Mucosa of gallbladder (tissue), 1 donor: Measurements from ENCODE around the gene SLC39A11. TPM values are rescaled to one million over a fixed set of nuclear protein-coding genes. Genes with fewer than 3 reads are reported as not detected.
"Not testable (repeated sequence)": the region's sequence is repeated elsewhere in the genome, so short reads cannot be mapped to it uniquely, and the experiment has no call there.

ENCODE experiments used
- DNase-seq: peaks from one replicate; pipeline ENCODE4 v3.0.0-alpha.2; 2020; ENCODE audit warnings: low spot score
- total RNA-seq: library from RNA; stranded (reverse); gene quantifications from one replicate; pipeline ENCODE4 v1.2.1, GENCODE V29; 2021
- donor health status: DM: no; HTN: no; CAD: no.

The SLC39A11 gene
- total RNA-seq, 1 donor from 2014 or later: 62.8 TPM

DNA sequence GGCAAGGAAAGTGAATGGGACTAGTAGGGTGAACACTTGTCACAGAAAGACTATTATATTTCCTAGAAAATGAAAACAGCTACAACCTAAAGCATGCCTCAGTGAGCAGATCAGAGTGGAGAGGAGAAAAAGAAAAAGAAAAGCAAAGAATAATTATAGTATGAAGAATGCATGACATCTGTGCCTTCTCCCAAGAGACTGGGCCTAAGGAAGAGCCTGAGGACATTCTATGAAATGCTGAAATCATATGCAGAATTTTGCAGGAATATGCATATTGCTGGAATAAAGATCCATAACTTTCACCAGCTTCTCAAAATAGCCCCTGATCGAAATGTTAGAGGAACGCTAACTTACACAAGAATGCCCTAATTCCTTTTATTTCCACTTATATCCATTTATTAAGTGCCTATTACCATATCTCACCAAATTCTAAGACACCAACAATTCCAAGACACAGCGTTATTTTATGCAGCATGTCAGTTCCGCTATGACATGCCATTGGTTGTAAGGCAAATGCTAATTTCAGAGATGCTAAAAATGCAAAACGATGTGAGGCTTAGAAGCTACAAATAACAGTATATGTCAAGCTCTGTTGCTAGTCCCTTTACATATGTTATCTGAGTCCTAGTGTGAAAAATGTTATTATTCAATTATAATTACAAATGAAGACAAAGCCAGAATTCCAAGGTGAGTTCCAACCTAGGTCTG, 171.0 kb downstream of the SLC39A11 start:
- no peak for DNase-seq

- no peak for DNase-seq
Measured at GRCh38 chr17:72920513-72920912, 172.0 kb downstream of the SLC39A11 start.

- no peak for DNase-seq
Measured at GRCh38 chr17:72916991-72917390, 175.5 kb downstream of the SLC39A11 start.

- no peak for DNase-seq
Measured at GRCh38 chr17:72915625-72916081, 176.8 kb downstream of the SLC39A11 start.

DNA sequence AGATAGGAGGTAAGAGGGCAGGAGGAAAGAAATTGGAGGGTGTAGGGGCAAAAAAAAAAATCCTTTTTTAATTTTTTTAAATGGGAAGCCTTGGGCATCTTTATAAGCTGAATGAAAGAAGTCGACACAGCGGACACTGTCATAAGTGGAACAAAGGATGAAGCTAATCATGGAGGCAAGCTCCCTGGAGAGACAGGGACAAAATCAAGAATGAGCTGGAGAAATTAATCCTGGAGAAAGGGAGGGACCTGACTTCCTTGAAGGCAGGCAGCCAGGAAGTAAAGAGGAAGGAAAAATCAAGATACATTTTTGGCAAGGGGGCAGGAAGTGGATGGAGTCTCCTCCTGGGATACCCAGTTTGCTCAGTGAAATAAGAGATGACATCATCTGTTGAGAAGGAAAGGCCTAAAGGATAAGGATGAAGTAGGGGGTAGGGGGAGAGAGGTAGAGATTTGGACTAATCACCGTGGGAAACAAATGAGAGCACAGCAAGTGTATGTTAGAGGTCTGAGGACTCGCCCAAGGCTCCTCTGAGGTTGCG, 179.3 kb downstream of the SLC39A11 start:
- DNase-seq: no peak

GRCh38 chr17:72906306-72906705, 186.2 kb downstream of the SLC39A11 start:
- DNase-seq: no peak

GRCh38 chr17:72903522-72903921, 189.0 kb downstream of the SLC39A11 start:
- DNase-seq: no peak

GRCh38 chr17:72901657-72902056, 190.8 kb downstream of the SLC39A11 start:
- DNase-seq: no peak

- no peak for DNase-seq
Measured at GRCh38 chr17:72901083-72901482, 191.4 kb downstream of the SLC39A11 start.

- no peak for DNase-seq
Measured at GRCh38 chr17:72900654-72900971, 191.9 kb downstream of the SLC39A11 start.

- DNase-seq: no peak
Measured at GRCh38 chr17:72898725-72899124, 193.8 kb downstream of the SLC39A11 start.

- not testable (repeated sequence) for DNase-seq
Measured at GRCh38 chr17:72896288-72896687, 196.2 kb downstream of the SLC39A11 start.

DNA sequence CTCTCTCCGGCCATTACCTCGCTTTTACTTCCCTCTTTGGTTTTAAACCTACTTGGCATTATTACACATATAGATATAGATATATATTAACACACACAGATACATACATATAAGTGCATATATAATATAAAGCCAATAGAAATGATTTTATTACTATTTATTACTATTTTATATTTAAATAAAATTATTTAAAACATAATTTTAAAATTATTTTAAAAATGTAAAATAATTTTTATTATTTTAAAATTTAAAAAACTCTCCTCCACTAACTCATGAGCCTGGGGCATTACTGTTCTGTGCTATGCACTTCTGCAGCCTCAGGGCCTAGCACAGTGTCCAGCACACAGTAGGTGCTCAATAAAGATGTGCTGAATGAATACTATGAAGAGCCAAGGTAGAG, 200.9 kb downstream of the SLC39A11 start:
- no peak for DNase-seq

DNA sequence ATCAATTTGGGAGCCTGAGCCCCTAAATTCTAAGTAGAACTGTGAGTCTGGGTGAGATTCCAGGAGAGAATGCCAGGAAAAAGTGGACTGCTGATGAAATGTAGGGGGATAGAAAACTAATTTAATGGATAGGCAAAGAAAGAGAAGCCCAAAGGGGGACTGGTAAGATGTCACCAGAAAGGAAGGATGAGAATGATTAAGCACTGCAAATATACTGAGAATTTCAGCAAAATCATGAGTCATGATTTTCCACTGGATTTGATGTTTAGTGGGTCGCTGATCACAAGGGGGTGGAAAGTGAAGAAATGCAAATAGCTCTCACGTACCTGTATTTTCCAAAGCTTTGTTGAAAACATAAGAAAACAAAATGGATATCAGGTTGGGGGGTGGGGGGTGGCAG, 201.8 kb downstream of the SLC39A11 start:
- no peak for DNase-seq

- DNase-seq: no peak
Measured at GRCh38 chr17:72887917-72888316, 204.6 kb downstream of the SLC39A11 start.

GRCh38 chr17:72887322-72887721, 205.2 kb downstream of the SLC39A11 start:
- no peak for DNase-seq

GRCh38 chr17:72886622-72887021, 205.9 kb downstream of the SLC39A11 start:
- no peak for DNase-seq

- no peak for DNase-seq
Measured at GRCh38 chr17:72884066-72884465, 208.4 kb downstream of the SLC39A11 start.

DNA sequence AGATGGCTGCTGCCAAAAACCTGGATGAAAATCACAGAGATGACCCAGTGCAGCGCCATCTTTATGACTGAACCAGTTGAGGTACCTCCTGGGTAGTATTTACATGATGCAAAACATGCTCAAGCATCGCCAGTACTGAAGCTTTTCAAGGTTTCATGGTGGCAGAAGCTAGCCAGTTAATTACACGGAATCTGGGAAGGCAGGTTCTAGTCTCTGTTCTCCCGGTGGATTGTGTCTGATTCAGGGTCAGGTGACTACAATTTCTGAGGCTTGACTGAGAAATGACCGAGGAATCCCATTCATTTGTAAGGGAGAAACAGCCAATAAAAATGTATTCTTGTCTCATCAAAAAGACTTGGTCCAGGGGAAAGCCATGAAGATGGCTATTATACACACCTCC, 209.1 kb downstream of the SLC39A11 start:
- no peak for DNase-seq

DNA sequence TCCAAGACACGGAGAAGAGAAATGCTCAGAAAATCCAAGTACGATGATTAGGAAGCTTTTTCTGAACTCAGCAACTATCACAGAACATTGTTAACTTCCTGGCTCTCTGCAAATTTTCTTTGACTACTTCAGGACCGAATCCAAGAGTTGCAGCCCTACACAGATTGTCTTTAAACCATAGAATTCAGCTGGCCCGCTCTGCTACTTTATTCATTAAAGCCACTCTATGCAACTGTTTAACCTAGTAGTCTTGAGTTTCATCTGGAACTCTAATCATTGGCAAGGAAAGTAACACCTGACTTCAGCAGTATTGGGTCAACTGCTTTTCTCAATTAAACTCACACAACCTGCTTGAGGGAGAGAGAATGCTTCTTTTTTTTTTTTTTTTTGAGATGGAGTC, 210.1 kb downstream of the SLC39A11 start:
- DNase-seq: no peak

- DNase-seq: no peak
Measured at GRCh38 chr17:72879877-72880276, 212.6 kb downstream of the SLC39A11 start.

DNA sequence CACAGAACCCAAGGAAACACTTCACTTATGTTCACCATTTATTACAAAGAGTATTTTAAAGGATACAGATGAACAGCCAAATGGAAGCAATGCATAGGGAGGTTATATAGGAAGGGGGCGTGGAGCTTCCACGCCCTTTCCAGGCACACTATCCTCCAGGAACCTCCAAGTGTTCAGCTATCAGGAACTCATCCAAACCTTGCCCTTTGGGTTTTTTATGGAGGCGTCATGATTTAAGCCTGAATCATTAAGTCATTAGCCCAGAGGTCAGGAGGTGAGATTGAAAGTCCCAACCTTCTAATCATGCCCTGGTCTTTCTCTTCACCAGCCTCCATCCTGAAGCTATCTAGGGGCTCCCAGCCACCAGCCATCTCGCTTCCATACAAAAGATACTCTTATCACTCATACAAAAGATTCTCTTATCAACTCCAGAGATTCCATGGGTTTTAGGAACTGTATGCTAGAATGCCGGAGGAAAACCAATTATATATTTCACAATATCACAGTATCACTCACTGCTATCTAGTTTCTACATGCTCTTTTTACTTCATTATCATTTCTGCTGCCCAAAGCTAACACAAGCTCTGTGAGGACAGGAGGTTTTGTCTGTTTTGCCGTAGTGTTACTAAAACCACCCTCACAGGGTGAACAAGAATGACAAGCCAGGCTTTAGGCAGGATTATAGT, 213.4 kb downstream of the SLC39A11 start:
- no peak for DNase-seq

- no peak for DNase-seq
Measured at GRCh38 chr17:72877348-72877747, 215.1 kb downstream of the SLC39A11 start.
